ENCODE results near the gene MAPK4. TPM values are rescaled to one million over a fixed set of nuclear protein-coding genes. Genes with fewer than 3 reads are reported as not detected.
"Not testable (repeated sequence)": the region's sequence is repeated elsewhere in the genome, so short reads cannot be mapped to it uniquely, and the experiment has no call there.

The MAPK4 gene
- total RNA-seq, 2 donors from 2014 or later, result not detected

GRCh38 chr18:50594012-50594411, 34.1 kb downstream of the MAPK4 start:
- ATAC-seq (replicated peaks), result no peak
- H3K9me3 Mint-ChIP-seq, result no peaks in the 10 kb centered on the region
- no peaks in the 10 kb centered on the region for H3K4me1 Mint-ChIP-seq
- H3K36me3 Mint-ChIP-seq (ENCODE audit: low read depth), result no peaks in the 10 kb centered on the region
- H3K27ac Mint-ChIP-seq, result no peak overlapping the region
- peaks cover 3% of the 10 kb centered on the region for H3K27me3 Mint-ChIP-seq
- no peak overlapping the region for H3K4me3 Mint-ChIP-seq

GRCh38 chr18:50594942-50595341, 35.1 kb downstream of the MAPK4 start:
- no peaks in the 10 kb centered on the region for H3K36me3 Mint-ChIP-seq (ENCODE audit: low read depth)
- no peaks in the 10 kb centered on the region for H3K9me3 Mint-ChIP-seq
- H3K4me3 Mint-ChIP-seq, result no peak overlapping the region
- no peaks in the 10 kb centered on the region for H3K4me1 Mint-ChIP-seq
- no peak overlapping the region for H3K27ac Mint-ChIP-seq
- ATAC-seq (replicated peaks), result no peak
- H3K27me3 Mint-ChIP-seq, result peaks cover 3% of the 10 kb centered on the region

- no peaks in the 10 kb centered on the region for H3K36me3 Mint-ChIP-seq (ENCODE audit: low read depth)
- no peaks in the 10 kb centered on the region for H3K9me3 Mint-ChIP-seq
- no peak overlapping the region for H3K27ac Mint-ChIP-seq
- no peak for ATAC-seq (replicated peaks)
- no peaks in the 10 kb centered on the region for H3K4me1 Mint-ChIP-seq
- peaks cover 22% of the 10 kb centered on the region for H3K27me3 Mint-ChIP-seq
- H3K4me3 Mint-ChIP-seq, result no peak overlapping the region
These were observed 42.6 kb downstream of the MAPK4 start for GRCh38 chr18:50602466-50602865.

GRCh38 chr18:50606609-50607008, 46.7 kb downstream of the MAPK4 start:
- H3K27ac Mint-ChIP-seq, result no peak overlapping the region
- H3K27me3 Mint-ChIP-seq, result peaks cover 23% of the 10 kb centered on the region
- peaks cover 5% of the 10 kb centered on the region for H3K9me3 Mint-ChIP-seq
- H3K4me1 Mint-ChIP-seq, result no peaks in the 10 kb centered on the region
- H3K36me3 Mint-ChIP-seq (ENCODE audit: low read depth), result no peaks in the 10 kb centered on the region
- no peak for ATAC-seq (replicated peaks)
- H3K4me3 Mint-ChIP-seq, result no peak overlapping the region

- H3K27ac Mint-ChIP-seq, result no peak overlapping the region
- ATAC-seq (replicated peaks), result no peak
These were observed 47.6 kb downstream of the MAPK4 start for GRCh38 chr18:50607378-50607926.

GRCh38 chr18:50609171-50609570, 49.3 kb downstream of the MAPK4 start:
- peaks cover 12% of the 10 kb centered on the region for H3K27me3 Mint-ChIP-seq
- H3K27ac Mint-ChIP-seq; H3K4me1 Mint-ChIP-seq; H3K4me3 Mint-ChIP-seq; ATAC-seq (replicated peaks); H3K36me3 Mint-ChIP-seq (ENCODE audit: low read depth); H3K9me3 Mint-ChIP-seq: not testable (repeated sequence)

More at GRCh38 chr18:50607378-50607926, 47.6 kb downstream of the MAPK4 start:
- Mint-ChIP-seq H3K36me3 (ENCODE audit: low read depth) (no peaks in the 10 kb centered on the region), H3K4me3 (no peak overlapping the region), H3K27me3 (peaks cover 15% of the 10 kb centered on the region), H3K4me1 (no peaks in the 10 kb centered on the region), H3K9me3 (peaks cover 5% of the 10 kb centered on the region)

- no peaks in the 10 kb centered on the region for H3K4me1 Mint-ChIP-seq
- H3K36me3 Mint-ChIP-seq (ENCODE audit: low read depth), result no peaks in the 10 kb centered on the region
- H3K9me3 Mint-ChIP-seq, result peaks cover 5% of the 10 kb centered on the region
- H3K27me3 Mint-ChIP-seq, result peaks cover 17% of the 10 kb centered on the region
- H3K4me3 Mint-ChIP-seq, result no peak overlapping the region
- no peak overlapping the region for H3K27ac Mint-ChIP-seq
- ATAC-seq (replicated peaks), result no peak
These were observed 50.5 kb downstream of the MAPK4 start for GRCh38 chr18:50610349-50610748.

GRCh38 chr18:50611529-50611941, 51.6 kb downstream of the MAPK4 start:
- H3K4me1 Mint-ChIP-seq, result no peaks in the 10 kb centered on the region
- H3K27ac Mint-ChIP-seq, result no peak overlapping the region
- H3K9me3 Mint-ChIP-seq, result peaks cover 5% of the 10 kb centered on the region
- peaks cover 10% of the 10 kb centered on the region for H3K27me3 Mint-ChIP-seq
- ATAC-seq (replicated peaks), result no peak
- no peaks in the 10 kb centered on the region for H3K36me3 Mint-ChIP-seq (ENCODE audit: low read depth)
- H3K4me3 Mint-ChIP-seq, result no peak overlapping the region

GRCh38 chr18:50614838-50615237, 55.0 kb downstream of the MAPK4 start:
- Mint-ChIP-seq H3K9me3 (no peaks in the 10 kb centered on the region), H3K4me1 (no peaks in the 10 kb centered on the region), H3K36me3 (ENCODE audit: low read depth) (no peaks in the 10 kb centered on the region), H3K27ac (no peak overlapping the region), H3K4me3 (no peak overlapping the region), H3K27me3 (peaks cover 10% of the 10 kb centered on the region)
- no peak for ATAC-seq (replicated peaks)

- no peaks in the 10 kb centered on the region for H3K4me1 Mint-ChIP-seq
- peaks cover 6% of the 10 kb centered on the region for H3K27me3 Mint-ChIP-seq
- H3K36me3 Mint-ChIP-seq (ENCODE audit: low read depth), result no peaks in the 10 kb centered on the region
- H3K4me3 Mint-ChIP-seq, result no peak overlapping the region
- H3K9me3 Mint-ChIP-seq, result no peaks in the 10 kb centered on the region
- no peak overlapping the region for H3K27ac Mint-ChIP-seq
- ATAC-seq (replicated peaks), result no peak
These were observed 56.7 kb downstream of the MAPK4 start for GRCh38 chr18:50616484-50617048.

- Mint-ChIP-seq H3K27ac (no peak overlapping the region), H3K4me1 (no peaks in the 10 kb centered on the region), H3K4me3 (no peak overlapping the region), H3K36me3 (ENCODE audit: low read depth) (no peaks in the 10 kb centered on the region), H3K9me3 (no peaks in the 10 kb centered on the region), H3K27me3 (peaks cover 11% of the 10 kb centered on the region)
- ATAC-seq (replicated peaks), result no peak
These were observed 60.0 kb downstream of the MAPK4 start for GRCh38 chr18:50619861-50620275.

- no peaks in the 10 kb centered on the region for H3K36me3 Mint-ChIP-seq (ENCODE audit: low read depth)
- H3K27me3 Mint-ChIP-seq, result peaks cover 7% of the 10 kb centered on the region
- H3K27ac Mint-ChIP-seq, result no peak overlapping the region
- no peak for ATAC-seq (replicated peaks)
- H3K4me3 Mint-ChIP-seq, result no peak overlapping the region
- H3K4me1 Mint-ChIP-seq, result no peaks in the 10 kb centered on the region
- no peaks in the 10 kb centered on the region for H3K9me3 Mint-ChIP-seq
These were observed 60.4 kb downstream of the MAPK4 start for GRCh38 chr18:50620319-50620718.

- Mint-ChIP-seq H3K4me1 (no peaks in the 10 kb centered on the region), H3K27me3 (peaks cover 7% of the 10 kb centered on the region), H3K27ac (no peak overlapping the region), H3K9me3 (no peaks in the 10 kb centered on the region), H3K36me3 (ENCODE audit: low read depth) (no peaks in the 10 kb centered on the region), H3K4me3 (no peak overlapping the region)
- no peak for ATAC-seq (replicated peaks)
These were observed 61.5 kb downstream of the MAPK4 start for GRCh38 chr18:50621366-50621765.

- no peak overlapping the region for H3K27ac Mint-ChIP-seq
- no peaks in the 10 kb centered on the region for H3K4me1 Mint-ChIP-seq
- no peaks in the 10 kb centered on the region for H3K9me3 Mint-ChIP-seq
- H3K36me3 Mint-ChIP-seq (ENCODE audit: low read depth), result no peaks in the 10 kb centered on the region
- H3K4me3 Mint-ChIP-seq, result no peak overlapping the region
- no peak for ATAC-seq (replicated peaks)
- peaks cover 7% of the 10 kb centered on the region for H3K27me3 Mint-ChIP-seq
These were observed 62.4 kb downstream of the MAPK4 start for GRCh38 chr18:50622320-50622719.

- no peak overlapping the region for H3K4me3 Mint-ChIP-seq
- no peaks in the 10 kb centered on the region for H3K36me3 Mint-ChIP-seq (ENCODE audit: low read depth)
- H3K9me3 Mint-ChIP-seq, result no peaks in the 10 kb centered on the region
- no peaks in the 10 kb centered on the region for H3K4me1 Mint-ChIP-seq
- no peak for ATAC-seq (replicated peaks)
- no peak overlapping the region for H3K27ac Mint-ChIP-seq
- H3K27me3 Mint-ChIP-seq, result peaks cover 7% of the 10 kb centered on the region
These were observed 63.0 kb downstream of the MAPK4 start for GRCh38 chr18:50622865-50623393.

Measured in activated T-helper 17 cell treated with anti-CD3 and anti-CD28 coated beads, Interleukin-2, amount 50 U/mL, for 72 hours (primary cell).